C4-2B (cell line): ENCODE data around the gene CAMTA1.

Experiments used
- ZFX ChIP-seq: fragments of 450-650 bp; IDR thresholded peaks from 2 replicates; pipeline ENCODE4 v1.6.1; 2017
- TF ChIP-seq, protein P1 (sequence below): fragments of 450-650 bp; conservative IDR thresholded peaks from 2 replicates; pipeline ENCODE4 v1.5.1; 2017; ENCODE audit warnings: mild to moderate bottlenecking

DNA sequence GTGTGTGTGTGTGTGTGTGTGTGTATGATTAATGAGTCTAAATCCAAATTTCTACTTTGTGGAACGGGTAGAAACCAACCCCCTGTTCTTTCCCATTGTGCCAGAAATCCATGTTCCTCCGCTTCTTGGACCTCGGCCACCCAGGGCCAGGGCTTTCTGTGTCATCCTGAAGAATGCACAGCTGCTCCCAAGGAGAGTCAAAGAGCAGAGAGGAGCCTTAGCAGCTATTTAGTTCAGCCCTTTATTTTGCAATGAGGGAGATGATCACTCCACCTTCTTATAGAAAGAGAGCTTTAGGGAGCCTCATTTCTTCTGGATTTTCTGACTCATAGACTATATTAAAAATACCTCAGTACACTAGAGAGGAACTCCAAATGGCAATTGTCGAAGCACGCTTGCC, 496.6 kb downstream of the CAMTA1 start:
- TF ChIP-seq, protein P1, sequence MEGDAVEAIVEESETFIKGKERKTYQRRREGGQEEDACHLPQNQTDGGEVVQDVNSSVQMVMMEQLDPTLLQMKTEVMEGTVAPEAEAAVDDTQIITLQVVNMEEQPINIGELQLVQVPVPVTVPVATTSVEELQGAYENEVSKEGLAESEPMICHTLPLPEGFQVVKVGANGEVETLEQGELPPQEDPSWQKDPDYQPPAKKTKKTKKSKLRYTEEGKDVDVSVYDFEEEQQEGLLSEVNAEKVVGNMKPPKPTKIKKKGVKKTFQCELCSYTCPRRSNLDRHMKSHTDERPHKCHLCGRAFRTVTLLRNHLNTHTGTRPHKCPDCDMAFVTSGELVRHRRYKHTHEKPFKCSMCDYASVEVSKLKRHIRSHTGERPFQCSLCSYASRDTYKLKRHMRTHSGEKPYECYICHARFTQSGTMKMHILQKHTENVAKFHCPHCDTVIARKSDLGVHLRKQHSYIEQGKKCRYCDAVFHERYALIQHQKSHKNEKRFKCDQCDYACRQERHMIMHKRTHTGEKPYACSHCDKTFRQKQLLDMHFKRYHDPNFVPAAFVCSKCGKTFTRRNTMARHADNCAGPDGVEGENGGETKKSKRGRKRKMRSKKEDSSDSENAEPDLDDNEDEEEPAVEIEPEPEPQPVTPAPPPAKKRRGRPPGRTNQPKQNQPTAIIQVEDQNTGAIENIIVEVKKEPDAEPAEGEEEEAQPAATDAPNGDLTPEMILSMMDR, result no peak
- TF ChIP-seq ZFX, result no peak
